SK-N-SH treated with all-trans-retinoic acid at 6 μM for 48 hours (cell line): ENCODE data around the gene IRF2BPL.

Experiments
- ATAC-seq: fragments of 200-7000 bp; cut with Tn5 transposase; 3 replicates; pipeline ENCODE4 v1.9.1; 2020; ENCODE audit warnings: mild to moderate bottlenecking, moderate library complexity
- ARNTL ChIP-seq: fragments of 450-650 bp; formaldehyde crosslinking; IDR thresholded peaks from 2 replicates; pipeline ENCODE4 v1.5.0; 2020; ENCODE audit warnings: low read depth, mild to moderate bottlenecking, moderate library complexity, borderline replicate concordance
- BACH2 ChIP-seq: fragments of 250-450 bp; sonication (Bioruptor Pico); IDR thresholded peaks from 2 replicates; pipeline ENCODE4 v1.9.0; 2021; ENCODE audit warnings: mild to moderate bottlenecking, borderline replicate concordance
- CSDC2 ChIP-seq: fragments of 250-450 bp; sonication (Bioruptor Pico); IDR thresholded peaks from 2 replicates; pipeline ENCODE4 v1.5.0; 2020; ENCODE audit warnings: mild to moderate bottlenecking, moderate library complexity
- CSRNP3 ChIP-seq: fragments of 250-450 bp; sonication (Bioruptor Pico); IDR thresholded peaks from 2 replicates; pipeline ENCODE4 v1.5.1; 2021; ENCODE audit warnings: mild to moderate bottlenecking, moderate library complexity
- GLIS3 ChIP-seq: fragments of 250-450 bp; sonication (Bioruptor Pico); IDR thresholded peaks from 2 replicates; pipeline ENCODE4 v1.5.0; 2020; ENCODE audit warnings: mild to moderate bottlenecking, moderate library complexity
- OSR1 ChIP-seq: fragments of 250-450 bp; sonication (Bioruptor Pico); IDR thresholded peaks from 2 replicates; pipeline ENCODE4 v1.8.0; 2022; ENCODE audit warnings: moderate library complexity, mild to moderate bottlenecking, inconsistent platforms
- PATZ1 ChIP-seq: fragments of 250-450 bp; sonication (Bioruptor Pico); IDR thresholded peaks from 2 replicates; pipeline ENCODE4 v1.8.0; 2020; ENCODE audit warnings: mild to moderate bottlenecking, moderate library complexity, borderline replicate concordance
- POU6F1 ChIP-seq: fragments of 250-450 bp; sonication (Bioruptor Pico); IDR thresholded peaks from 2 replicates; pipeline ENCODE4 v1.8.0; 2021; ENCODE audit warnings: low read depth, mild to moderate bottlenecking, moderate library complexity, borderline replicate concordance
- PPARA ChIP-seq: fragments of 250-450 bp; sonication (Bioruptor Pico); IDR thresholded peaks from 2 replicates; pipeline ENCODE4 v1.5.0; 2020; ENCODE audit warnings: mild to moderate bottlenecking, borderline replicate concordance
- RARB ChIP-seq: fragments of 250-450 bp; sonication (Bioruptor Pico); IDR thresholded peaks from 2 replicates; pipeline ENCODE4 v1.8.0; 2021; ENCODE audit warnings: mild to moderate bottlenecking, moderate library complexity
- SNAI2 ChIP-seq: fragments of 250-450 bp; sonication (Bioruptor Pico); IDR thresholded peaks from 2 replicates; pipeline ENCODE4 v1.5.0; 2020; ENCODE audit warnings: mild to moderate bottlenecking, moderate library complexity
- TCF4 ChIP-seq: fragments of 250-450 bp; sonication (Bioruptor Pico); IDR thresholded peaks from 2 replicates; pipeline ENCODE4 v1.8.0; 2021; ENCODE audit warnings: mild to moderate bottlenecking, moderate library complexity, borderline replicate concordance
- TOX ChIP-seq: fragments of 250-450 bp; sonication (Bioruptor Pico); IDR thresholded peaks from 2 replicates; pipeline ENCODE4 v1.8.0; 2021; ENCODE audit warnings: mild to moderate bottlenecking, moderate library complexity, borderline replicate concordance
- ZC3H10 ChIP-seq: fragments of 250-450 bp; sonication (Bioruptor Pico); IDR thresholded peaks from 2 replicates; pipeline ENCODE4 v1.5.1; 2021; ENCODE audit warnings: mild to moderate bottlenecking, moderate library complexity
- ZFP3 ChIP-seq: fragments of 250-450 bp; sonication (Bioruptor Pico); IDR thresholded peaks from 2 replicates; pipeline ENCODE4 v1.5.0; 2020; ENCODE audit warnings: mild to moderate bottlenecking, moderate library complexity
- ZNF565 ChIP-seq: fragments of 450-650 bp; formaldehyde crosslinking; conservative IDR thresholded peaks from 2 replicates; pipeline ENCODE4 v1.5.0; 2020; ENCODE audit warnings: low read depth, mild to moderate bottlenecking, moderate library complexity
- ZNF8 ChIP-seq: fragments of 450-650 bp; formaldehyde crosslinking; IDR thresholded peaks from 2 replicates; pipeline ENCODE4 v1.5.0; 2020; ENCODE audit warnings: mild to moderate bottlenecking, moderate library complexity

Gene IRF2BPL

GRCh38 chr14:77014734-77015133 is 13.8 kb downstream of the IRF2BPL start (continued):
- no peak for TF ChIP-seq PATZ1 (CRISPR knock-in tag)
- TF ChIP-seq ZFP3 (CRISPR knock-in tag), result no peak
- no peak for TF ChIP-seq TOX (CRISPR knock-in tag)
- no peak for TF ChIP-seq RARB (CRISPR knock-in tag)
- TF ChIP-seq ZNF565 (CRISPR knock-in tag), result no peak
- TF ChIP-seq PPARA (CRISPR knock-in tag), result no peak
- no peak for TF ChIP-seq OSR1

- ATAC-seq, result peak; percentile 82
- TF ChIP-seq ZC3H10, result no peak
- peak; percentile 75; the same call in 1 of the 2 replicates for TF ChIP-seq PATZ1 (CRISPR knock-in tag)
Observed at GRCh38 chr14:77014004-77014604, 14.4 kb downstream of the IRF2BPL start.

- ATAC-seq, result no peak
Observed at GRCh38 chr14:77012193-77012765, 16.2 kb downstream of the IRF2BPL start.

GRCh38 chr14:77011245-77011644 is 17.3 kb downstream of the IRF2BPL start:
- no peak for ATAC-seq

More at GRCh38 chr14:77012193-77012765, 16.2 kb downstream of the IRF2BPL start:
- TF ChIP-seq ARNTL (CRISPR knock-in tag), result no peak
- no peak for TF ChIP-seq SNAI2
- TF ChIP-seq BACH2, result no peak

More at GRCh38 chr14:77011245-77011644, 17.3 kb downstream of the IRF2BPL start:
- TF ChIP-seq GLIS3 (CRISPR knock-in tag) (no peak), CSRNP3 (CRISPR knock-in tag) (no peak), PATZ1 (CRISPR knock-in tag) (no peak), ZNF8 (no peak), ZC3H10 (no peak), PPARA (CRISPR knock-in tag) (no peak), POU6F1 (CRISPR knock-in tag) (no peak), OSR1 (no peak), ARNTL (CRISPR knock-in tag) (no peak), CSDC2 (CRISPR knock-in tag) (no peak), TOX (CRISPR knock-in tag) (no peak), SNAI2 (no peak), ZNF565 (CRISPR knock-in tag) (no peak), TCF4 (CRISPR knock-in tag) (no peak)
